HG03565 (cell line): Measurements from ENCODE around the gene UBE2R2.
"Not testable (repeated sequence)": the region's sequence is repeated elsewhere in the genome, so short reads cannot be mapped to it uniquely, and the experiment has no call there.

ENCODE experiments used
- ATAC-seq: cut with Tn5 transposase; IDR thresholded peaks from one replicate; pipeline ENCODE4 v1.9.1; 2021; ENCODE audit warnings: mild to moderate bottlenecking, moderate library complexity; ENCODE audit not compliant: unreplicated experiment

UBE2R2 gene

DNA sequence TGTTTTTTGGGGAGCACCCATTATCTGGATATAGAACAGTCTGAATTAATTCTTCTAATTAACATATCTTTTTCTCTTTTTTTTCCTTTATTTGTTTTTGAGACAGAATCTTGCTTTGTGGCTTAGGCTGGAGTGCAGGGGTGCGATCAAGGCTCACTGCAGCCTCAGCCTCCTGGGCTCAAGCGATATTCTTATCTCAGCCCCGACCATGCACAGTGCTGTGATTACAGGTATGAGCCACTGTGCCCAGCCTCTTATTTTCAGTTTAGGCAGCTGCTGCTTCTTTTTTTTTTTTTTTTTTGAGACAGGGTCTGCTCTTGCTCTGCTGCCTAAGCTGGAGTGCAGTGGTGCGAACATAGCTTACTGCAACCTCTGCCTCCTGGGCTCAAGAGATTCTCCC, 20.2 kb downstream of the UBE2R2 start:
- ATAC-seq, result no peak

DNA sequence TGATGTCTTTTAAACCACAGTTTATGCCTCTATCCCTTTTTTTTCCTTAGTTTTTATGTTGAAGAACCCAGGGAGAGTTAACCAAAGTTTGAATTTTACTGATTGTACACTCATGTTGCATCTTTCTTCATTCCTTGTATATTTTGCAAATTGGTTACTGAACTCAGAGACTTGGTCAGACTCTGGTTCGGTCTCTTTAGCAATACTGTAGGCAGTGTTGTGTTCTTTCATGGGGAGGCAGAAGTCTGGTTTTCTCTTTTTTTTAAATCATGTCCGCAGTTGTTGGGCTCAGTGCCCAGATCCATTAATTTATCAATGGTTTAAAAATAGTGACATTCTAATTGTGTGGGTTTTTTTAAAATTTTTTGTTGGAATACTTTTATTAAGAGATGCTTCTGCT, 23.4 kb downstream of the UBE2R2 start:
- no peak for ATAC-seq

DNA sequence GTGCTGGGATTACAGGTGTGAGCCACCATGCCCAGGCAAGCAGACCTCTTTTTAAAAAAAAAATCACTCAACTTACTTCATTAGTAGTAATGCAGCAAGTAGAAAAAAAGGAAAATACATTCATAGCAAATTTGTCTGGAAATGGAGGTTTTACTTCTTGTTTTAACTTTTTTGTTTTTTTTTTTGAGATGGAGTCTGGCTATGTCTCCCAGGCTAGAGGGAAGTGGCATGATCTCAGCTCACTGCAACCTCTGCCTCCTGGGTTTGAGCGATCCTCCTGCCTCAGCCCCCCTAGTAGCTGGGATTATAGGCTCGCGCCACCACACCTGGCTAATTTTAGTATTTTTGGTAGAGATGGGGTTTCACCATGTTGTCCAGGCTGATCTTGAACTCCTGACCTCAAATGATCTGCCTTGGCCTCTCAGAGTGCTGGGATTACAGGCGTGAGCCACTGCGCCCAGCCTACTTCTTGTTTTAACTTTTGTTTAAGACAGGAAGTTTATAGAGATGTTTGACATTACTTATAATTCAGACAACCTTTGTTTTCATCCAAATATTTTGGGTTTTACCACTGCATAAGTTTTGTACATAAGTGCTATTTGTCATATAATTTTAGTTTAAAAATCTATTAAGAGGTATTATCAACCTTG, 26.5 kb downstream of the UBE2R2 start:
- no peak for ATAC-seq

DNA sequence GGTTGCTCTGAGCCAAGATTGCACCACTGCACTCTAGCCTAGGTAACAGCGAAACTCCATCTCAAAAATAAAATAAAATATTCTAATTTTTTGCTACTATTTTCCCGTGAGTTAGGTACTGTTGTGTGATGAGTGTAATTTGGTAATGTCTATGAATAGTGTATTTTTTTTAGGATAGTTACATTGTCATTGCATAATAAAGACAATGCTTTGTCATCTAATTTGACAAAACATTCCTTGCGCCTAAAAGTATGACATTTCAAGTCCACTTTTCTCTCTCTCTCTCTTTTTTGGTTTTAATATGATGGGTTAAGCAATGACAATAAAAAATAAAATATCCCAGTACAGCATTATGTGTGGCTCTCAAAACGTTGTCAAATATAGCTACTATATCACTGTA, 29.3 kb downstream of the UBE2R2 start:
- ATAC-seq, result no peak

DNA sequence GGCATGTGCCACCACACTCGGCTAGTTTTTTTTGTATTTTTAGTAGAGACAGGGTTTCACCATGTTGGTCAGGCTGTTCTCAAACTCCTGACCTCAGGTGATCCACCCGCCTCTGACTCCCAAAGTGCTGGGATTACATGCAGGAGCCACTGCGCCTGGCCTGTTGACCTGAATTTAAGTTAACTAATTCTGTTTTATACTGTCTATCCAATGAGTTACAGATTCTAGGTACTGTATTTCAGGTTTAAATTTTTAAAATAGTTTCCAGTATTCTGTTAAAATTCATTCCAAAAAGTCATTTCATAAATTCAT, 30.9 kb downstream of the UBE2R2 start:
- ATAC-seq, result not testable (repeated sequence)

DNA sequence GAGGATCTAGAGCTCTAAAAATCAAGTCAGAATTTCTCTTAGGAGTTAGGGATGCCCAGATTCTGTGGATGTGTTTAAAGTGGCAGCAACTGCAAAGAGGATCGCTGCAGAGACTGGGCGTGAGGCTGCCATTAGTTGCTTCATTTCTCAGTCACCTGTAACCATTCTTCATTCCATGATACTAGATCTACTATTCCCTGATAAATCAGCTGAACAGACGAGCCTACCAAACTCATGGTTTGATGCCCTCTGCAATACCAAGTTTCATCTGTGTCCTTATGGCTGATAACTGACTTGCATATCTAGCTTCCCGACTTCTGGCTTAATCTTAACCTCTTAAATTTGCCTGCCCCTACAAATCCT, 33.3 kb downstream of the UBE2R2 start:
- no peak for ATAC-seq

DNA sequence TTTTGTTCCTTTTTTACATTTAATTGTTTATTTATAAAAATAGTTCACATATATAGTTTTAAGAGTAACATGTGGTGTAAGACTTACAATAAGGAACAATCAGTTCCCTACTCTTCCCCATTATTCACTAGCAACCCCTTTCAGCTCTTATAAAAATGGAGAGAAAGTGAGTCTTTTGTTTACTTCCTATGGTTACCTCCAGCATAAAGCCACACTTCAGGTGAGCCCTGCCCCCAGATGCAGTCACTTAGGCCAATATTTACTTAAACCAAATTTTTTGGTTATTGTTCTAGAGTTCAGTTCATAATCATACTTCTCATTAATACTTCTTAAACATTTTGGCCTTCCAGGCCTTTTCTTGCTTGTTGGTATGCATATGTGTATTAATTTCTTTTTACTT, 33.7 kb downstream of the UBE2R2 start:
- ATAC-seq, result no peak

DNA sequence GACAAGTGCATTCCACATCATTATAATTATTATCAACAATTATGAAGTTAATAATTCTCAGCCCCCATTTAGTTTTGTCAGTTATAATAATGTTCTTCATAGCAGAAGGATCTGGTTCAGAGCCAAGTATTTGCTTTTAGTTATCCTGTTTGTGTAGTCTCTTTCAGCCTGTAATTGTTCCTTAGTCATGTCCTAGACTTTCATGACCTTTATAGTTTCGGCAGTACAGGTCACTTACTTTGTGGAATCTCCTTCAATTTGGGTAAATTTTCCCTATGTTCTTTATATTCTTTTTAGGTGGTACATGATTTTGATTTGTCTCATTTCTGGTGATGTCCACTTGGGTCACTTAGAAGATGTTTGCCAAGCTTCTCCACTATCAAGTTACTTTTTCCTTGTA, 34.3 kb downstream of the UBE2R2 start:
- no peak for ATAC-seq

DNA sequence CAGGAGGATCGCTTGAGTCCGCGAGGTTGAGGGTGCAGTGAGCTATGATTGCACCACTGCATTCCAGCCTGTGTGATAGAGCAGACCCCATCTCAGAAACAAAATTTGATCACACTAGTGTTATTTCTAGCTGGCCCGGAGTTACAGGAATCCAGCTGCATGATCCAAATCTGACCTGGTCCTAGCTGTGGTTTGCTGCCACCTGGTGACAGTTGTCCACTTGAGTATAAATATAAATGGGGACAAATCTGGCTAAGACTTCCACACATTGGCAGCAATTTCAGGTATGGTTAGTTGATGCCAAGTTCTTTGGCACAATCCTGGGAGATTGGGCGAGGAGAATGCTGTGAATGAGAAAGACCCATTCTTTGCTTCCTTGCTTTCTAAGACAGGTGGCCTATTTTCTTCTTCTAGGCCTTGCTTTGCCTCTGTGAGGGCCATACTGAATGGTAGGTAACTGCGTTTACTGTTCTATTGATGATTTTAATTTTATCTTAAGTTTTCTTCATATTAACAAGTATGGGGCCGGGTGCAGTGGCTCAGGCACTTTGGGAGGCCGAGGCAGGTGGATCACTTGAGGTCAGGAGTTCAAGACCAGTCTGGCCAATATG, 35.4 kb downstream of the UBE2R2 start:
- ATAC-seq, result no peak

DNA sequence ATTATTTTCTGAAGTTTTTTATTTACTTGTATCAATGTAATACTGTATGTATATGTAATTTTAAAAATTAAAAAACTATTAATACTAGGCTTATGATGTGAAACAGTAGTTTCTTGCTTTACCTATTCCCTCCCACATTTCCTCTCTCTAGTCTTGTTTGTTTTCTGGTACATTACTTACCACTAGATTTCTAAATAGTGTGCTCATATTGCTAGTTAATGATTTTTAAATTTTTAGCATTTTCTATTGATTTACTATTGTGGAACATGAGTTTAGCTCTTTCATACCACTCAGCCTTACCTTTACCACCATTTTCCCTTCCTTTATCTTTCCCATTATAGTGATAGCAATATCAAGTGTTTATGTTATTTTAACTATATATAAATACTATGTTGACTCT, 39.3 kb downstream of the UBE2R2 start:
- no peak for ATAC-seq

DNA sequence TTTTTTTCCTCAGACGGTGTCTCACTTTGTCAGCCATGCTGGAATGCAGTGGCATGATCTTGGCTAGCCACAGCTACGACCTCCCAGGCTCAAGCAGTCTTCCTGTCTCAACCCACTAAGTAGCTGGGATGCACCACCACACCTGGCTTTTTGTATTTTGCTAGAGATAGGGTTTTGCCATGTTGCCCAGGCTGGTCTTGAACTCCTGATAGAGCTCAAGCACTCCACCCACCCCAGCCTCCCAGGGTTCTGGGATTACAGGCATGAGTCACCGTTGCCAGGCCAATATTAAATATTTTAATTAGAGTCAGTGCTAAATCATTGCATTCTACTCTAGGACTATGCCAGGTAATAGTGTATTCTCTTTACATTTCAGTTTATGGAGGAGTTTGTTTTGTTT, 41.5 kb downstream of the UBE2R2 start:
- no peak for ATAC-seq

DNA sequence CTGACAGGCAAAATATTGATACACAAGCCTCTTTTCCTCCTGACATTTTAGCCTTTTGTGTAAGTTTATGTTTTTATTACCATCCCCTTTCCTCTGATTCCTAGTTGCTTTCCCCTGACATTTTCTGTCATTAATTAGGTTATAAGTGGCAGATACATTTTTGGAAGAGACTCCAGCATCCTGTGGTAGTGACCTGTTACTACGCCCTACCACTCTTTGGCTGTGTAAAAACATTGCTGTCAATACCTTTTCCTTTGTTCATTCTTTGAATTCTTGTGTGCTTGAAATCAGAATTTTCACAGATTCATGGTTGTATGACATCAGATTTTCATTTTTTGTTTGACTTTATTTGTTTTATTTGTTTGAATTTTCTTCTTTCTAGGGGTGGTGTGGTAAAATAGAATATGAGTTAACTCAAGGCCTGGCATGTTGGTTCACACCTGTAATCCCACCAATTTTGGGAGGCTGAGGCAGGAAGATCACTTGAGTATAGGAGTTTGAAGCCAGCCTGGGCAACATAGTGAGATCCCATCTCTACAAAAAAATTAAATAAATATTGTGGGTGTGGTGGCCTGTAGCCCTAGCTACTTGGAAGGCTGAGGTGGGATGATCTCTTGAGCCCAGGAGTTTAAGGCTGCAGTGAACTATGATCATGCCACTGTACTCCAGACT, 43.4 kb downstream of the UBE2R2 start:
- ATAC-seq, result no peak

DNA sequence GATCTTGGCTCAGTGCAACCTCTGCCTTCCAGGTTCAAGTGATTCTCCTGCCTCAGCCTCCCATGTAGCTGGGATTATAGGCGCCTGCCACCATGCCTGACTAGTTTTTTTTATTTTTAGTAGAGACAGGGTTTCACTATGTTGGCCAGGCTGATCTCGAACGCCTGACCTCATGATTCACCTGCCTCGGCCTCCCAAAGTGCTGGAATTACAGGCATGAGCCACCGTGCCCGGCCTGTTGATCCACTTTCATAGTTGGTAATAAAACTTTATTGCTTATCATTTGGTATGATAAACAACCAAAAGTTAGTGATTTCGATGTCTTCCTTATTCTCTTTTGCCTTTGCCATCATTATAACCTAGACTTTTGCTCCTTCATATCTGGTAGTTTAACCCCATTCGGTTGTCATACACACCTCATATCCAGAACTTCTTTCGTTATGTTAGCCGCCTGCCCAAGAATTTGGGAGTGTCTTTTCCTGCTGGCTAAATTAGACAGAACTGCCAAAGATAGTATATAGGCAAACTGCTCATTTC, 45.0 kb downstream of the UBE2R2 start:
- ATAC-seq, result no peak

DNA sequence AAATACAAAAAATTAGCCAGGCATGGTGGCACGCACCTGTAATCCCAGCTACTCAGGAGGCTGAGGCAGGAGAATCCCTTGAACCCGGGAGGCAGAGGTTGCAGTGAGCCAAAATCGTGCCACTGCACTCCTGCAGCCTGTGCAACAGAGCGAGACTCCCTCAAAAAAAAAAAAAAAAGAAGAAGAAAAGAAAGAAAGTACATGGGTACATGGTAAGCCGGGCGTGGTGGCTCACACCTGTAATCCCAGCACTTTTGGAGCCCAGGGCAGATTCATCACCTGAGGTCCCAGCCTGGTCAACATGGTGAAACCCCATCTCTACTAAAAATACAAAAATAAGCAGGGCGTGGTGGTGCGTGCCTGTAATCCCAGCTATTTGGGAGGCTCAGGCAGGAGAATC, 46.1 kb downstream of the UBE2R2 start:
- ATAC-seq, result not testable (repeated sequence)

DNA sequence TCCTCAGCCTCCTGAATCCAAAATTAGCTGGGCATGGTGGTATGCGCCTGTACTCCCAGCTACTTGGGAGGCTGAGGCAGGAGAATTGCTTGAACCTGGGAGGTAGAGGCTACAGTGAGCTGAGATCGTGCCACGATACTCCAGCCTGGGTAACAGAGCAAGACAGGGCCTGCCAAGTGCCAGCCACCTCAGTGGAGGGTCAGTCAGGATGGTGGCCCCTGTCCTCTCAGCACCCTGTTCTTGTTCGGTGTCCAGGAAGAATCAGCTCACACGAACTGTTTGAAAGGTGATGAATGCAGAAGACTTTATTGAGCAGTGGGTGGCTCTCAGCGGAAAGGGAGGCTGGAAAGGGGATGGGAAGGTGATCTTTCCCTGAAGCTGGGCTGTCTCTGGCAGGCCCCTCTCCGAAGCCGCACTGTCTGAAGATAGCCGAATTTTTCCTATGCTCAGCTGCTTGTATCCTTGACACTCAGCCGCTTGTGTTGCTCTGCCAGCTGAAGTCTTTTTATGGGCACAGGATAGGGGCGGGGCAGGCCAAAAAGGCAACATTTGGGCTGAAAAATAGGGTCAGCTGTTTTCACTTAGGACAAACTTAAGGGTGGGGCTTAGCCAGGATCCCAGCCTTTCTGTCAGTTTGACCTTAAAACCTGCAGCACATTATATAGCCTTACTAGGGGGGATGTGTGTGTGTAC, 50.9 kb downstream of the UBE2R2 start:
- ATAC-seq, result no peak

DNA sequence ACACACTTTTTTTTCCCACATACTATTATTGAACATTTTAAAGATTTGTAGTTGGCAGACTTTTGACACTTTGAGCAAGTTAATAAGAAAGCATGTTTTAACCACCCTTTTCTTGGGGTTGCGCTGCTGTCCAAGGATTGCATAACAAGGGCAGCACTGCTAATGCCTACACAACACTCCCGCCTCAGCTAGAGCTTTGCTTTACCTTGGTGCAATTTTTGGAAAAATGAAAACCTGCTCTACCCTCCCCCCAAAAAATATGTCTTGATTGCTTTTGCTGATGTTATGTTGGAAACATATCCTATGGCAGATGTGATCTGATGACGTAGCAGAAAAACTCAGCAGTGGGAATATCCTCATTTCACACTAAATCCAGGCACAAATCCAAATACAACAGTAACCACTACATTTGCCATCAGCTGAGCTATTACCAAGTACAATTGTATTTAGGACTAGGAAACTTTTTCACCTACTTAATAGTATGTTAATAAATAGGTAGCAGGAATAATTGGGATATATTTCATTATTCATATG, 51.5 kb downstream of the UBE2R2 start:
- ATAC-seq, result no peak

DNA sequence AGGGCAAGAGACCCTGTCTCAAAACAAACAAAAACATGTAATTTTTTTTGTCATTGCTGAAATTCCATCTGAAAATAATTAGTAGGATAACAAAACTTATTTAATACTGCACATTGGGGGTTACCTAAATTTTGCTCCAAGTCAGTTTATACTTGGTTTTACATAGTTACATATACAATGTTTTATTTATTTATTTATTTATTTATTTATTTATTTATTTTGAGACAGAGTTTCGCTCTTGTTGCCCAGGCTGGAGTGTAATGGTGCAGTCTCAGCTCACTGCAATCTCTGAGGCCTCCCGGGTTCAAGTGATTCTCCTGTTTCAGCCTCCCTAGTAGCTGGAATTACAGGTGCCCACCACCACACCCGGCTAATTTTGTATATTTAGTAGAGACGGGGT, 52.3 kb downstream of the UBE2R2 start:
- not testable (repeated sequence) for ATAC-seq

DNA sequence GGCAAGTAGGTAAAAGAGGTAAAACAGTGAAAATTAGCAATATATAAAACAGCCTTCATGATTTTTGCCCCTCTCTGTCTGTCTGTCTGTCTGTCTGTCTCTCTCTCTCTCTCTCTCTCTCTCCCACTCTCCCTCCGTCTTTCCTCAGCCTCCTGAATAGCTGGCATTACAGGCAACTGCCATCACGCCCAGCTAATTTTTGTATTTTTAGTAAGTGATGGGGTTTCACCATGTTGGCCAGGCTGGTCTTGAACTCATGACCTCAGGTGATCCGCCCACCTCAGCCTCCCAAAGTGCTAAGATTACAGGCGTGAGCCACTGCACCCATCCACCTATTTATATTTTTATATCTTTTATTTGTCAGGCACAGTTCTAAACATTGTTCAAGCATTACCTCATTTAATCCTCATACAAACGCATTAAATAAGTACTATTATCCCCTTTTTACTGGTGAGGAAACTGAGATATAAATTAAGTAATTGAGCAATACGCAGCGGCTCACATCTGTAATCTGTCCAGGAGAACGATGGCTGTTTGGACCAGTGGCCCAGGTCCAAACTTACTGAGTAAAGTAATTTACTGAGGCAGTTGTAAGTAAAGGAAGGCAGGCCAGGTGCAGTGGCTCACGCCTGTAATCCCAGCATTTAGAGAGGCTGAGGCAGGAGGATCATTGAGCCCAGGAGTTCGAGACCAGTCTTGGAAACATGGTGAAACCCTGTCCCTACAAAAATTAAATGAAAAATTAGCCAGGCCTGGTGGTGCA, 60.9 kb downstream of the UBE2R2 start:
- ATAC-seq, result no peak

DNA sequence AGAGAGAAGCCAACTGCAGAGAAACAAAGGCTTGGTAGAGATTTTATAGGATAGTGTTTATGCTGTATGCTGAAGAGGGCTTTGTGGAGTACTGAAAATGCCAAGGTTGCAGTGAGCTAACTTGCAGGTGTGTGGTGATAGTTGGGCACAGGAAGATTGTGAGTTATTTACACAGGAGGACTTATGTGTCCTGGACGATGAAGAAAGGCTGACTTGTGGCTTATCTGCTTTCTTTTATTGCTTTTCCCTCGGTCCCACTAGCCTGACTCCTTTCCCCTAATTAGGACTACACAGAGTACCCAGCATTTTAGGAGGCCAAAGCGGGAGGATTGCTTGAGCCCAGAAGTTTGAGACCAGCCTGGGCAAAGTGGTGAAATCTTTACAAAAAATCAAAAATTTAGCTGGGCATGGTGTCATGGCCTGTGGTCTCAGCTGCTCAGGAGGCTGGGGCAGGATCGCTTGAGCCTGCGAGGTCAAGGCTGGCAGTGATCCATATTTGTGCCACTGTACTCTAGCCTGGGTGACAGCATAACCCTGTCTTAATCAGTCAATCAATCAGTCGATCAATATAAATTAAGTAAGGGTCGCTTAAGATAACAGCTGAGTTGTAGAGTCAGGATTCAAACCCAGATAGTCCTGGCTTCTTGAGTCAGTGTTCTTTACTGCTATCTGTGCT, 61.9 kb downstream of the UBE2R2 start:
- no peak for ATAC-seq
